K562 (cell line): Measurements from ENCODE around the gene HIPK2. TPM values are rescaled to one million over a fixed set of nuclear protein-coding genes. Genes with fewer than 3 reads are reported as not detected.

Experiments used
- ATAC-seq: fragments of 200-7000 bp; cut with Tn5 transposase; 3 replicates; pipeline ENCODE4 v1.9.1; 2020; ENCODE audit warnings: moderate library complexity
- BruUV-seq: library from RNA; stranded (reverse); fragments of 400-500 nt; replicated peaks from 2 replicates; lab custom pipeline; 2021; lab: Mats Ljungman, UMichigan
- CTCF ChIA-PET: fragments of 300-600 bp; formaldehyde crosslinking; extraction: SDS; loops from one replicate; lab custom pipeline; 2021; ENCODE audit warnings: low intra/inter-chr PET ratio; lab: Yijun Ruan, JAX
- POLR2A ChIA-PET: fragments of 300-600, 350-650 bp; sonication (Branson Sonifier 250); formaldehyde crosslinking; extraction: SDS; loops from one replicate; lab custom pipeline; 2021; ENCODE audit warnings: antibody characterized with exemption, inconsistent platforms; lab: Yijun Ruan, JAX
- DNase-seq, 4 experiments: peaks; one replicate each; pipeline versions ENCODE4 v3.0.0 to v3.0.0-alpha.2; 2011 to 2018; ENCODE audit warnings: low spot score in 3 of 4, mixed read lengths in 3 of 4; ENCODE audit errors: extremely low read depth in 1 of 4
- FAIRE-seq: peaks from 2 replicates; lab custom pipeline; 2011; peaks lifted over from hg19 to GRCh38; lab: Jason Lieb, UNC
- H2AFZ ChIP-seq: 2 replicates; pipeline ENCODE4 v1.6.0; 2011; ENCODE audit warnings: low read depth, low read length, control low read depth, inconsistent platforms
- H3K27ac ChIP-seq: fragments of 200-600 bp; 3 replicates; pipeline ENCODE4 v1.8.0; 2011; ENCODE audit warnings: low read depth, mild to moderate bottlenecking, control low read depth, inconsistent platforms, low read length, moderate library complexity, mixed read lengths; ENCODE audit errors: extremely low read depth
- H3K27me3 ChIP-seq, 2 experiments: fragments of 300-600 bp in 1 of 2; 2 replicates in 1 of 2; 3 replicates in 1 of 2; pipeline versions ENCODE4 v1.6.0 to v1.8.0; 2011; ENCODE audit warnings: inconsistent platforms in 2 of 2, low read length in 2 of 2, mild to moderate bottlenecking in 1 of 2, mixed read lengths in 1 of 2, moderate library complexity in 1 of 2; ENCODE audit not compliant: control insufficient read depth in 2 of 2, insufficient read depth in 2 of 2
- H3K36me3 ChIP-seq: fragments of 300-600 bp; 3 replicates; pipeline ENCODE4 v1.8.0; 2011; ENCODE audit warnings: mild to moderate bottlenecking, low read length, inconsistent platforms; ENCODE audit not compliant: control insufficient read depth, insufficient read depth
- H3K4me1 ChIP-seq, 2 experiments: fragments of 200-600 bp in 1 of 2; replicated peaks in 1 of 2; 2 replicates in 1 of 2; 3 replicates in 1 of 2; pipeline versions ENCODE4 v1.5.1 to v1.8.0; 2011; ENCODE audit warnings: inconsistent platforms in 2 of 2, low read length in 2 of 2, mild to moderate bottlenecking in 1 of 2, mixed read lengths in 1 of 2, moderate library complexity in 1 of 2; ENCODE audit not compliant: control insufficient read depth in 2 of 2, insufficient read depth in 2 of 2
- H3K4me2 ChIP-seq: 2 replicates; pipeline ENCODE4 v1.6.1; 2011; ENCODE audit warnings: low read length, control low read depth, inconsistent platforms, mixed read lengths; ENCODE audit not compliant: insufficient read depth
- H3K4me3 ChIP-seq: fragments of 200-600 bp; sonication (generic), shearing (Covaris generic); 2 replicates; pipeline ENCODE4 v1.5.1; 2016; ENCODE audit warnings: control low read depth, inconsistent platforms
- H3K79me2 ChIP-seq: fragments of 200-600 bp; 3 replicates; pipeline ENCODE4 v1.8.0; 2011; ENCODE audit warnings: low read length, inconsistent platforms; ENCODE audit not compliant: control insufficient read depth, insufficient read depth
- H3K9ac ChIP-seq, 2 experiments: 2 replicates each; pipeline versions ENCODE4 v1.6.0 to v1.6.1; 2011; ENCODE audit warnings: low read depth in 2 of 2, low read length in 2 of 2, control low read depth in 1 of 2, inconsistent platforms in 1 of 2, mild to moderate bottlenecking in 1 of 2, mixed read lengths in 1 of 2; ENCODE audit not compliant: insufficient read depth in 1 of 2
- H3K9me1 ChIP-seq: one replicate; pipeline ENCODE4 v1.6.0; 2011; ENCODE audit warnings: inconsistent platforms, mild to moderate bottlenecking, low read length, moderate library complexity; ENCODE audit not compliant: control insufficient read depth, insufficient read depth
- H3K9me3 ChIP-seq: replicated peaks from 2 replicates; pipeline ENCODE4 v1.5.1; 2011; ENCODE audit warnings: low read depth, low read length, inconsistent platforms; ENCODE audit not compliant: control insufficient read depth, insufficient read depth
- H4K20me1 ChIP-seq: replicated peaks from 2 replicates; pipeline ENCODE4 v1.6.1; 2011; ENCODE audit warnings: low read length, inconsistent platforms, mixed read lengths; ENCODE audit not compliant: control insufficient read depth, insufficient read depth
- BCL6 ChIP-seq: fragments of 250-450 bp; sonication (Bioruptor Pico); IDR thresholded peaks from 2 replicates; pipeline ENCODE4 v1.4.0; 2020
- CBX2 ChIP-seq: fragments of 200-600 bp; sonication (generic); IDR thresholded peaks from one replicate; pipeline ENCODE4 v1.6.1; 2012; ENCODE audit warnings: mild to moderate bottlenecking, low read length, inconsistent platforms; ENCODE audit not compliant: insufficient read depth, poor library complexity, severe bottlenecking
- CREBBP ChIP-seq: IDR thresholded peaks from one replicate; pipeline ENCODE4 v1.6.1; 2012; ENCODE audit warnings: low read depth, mild to moderate bottlenecking, control low read depth, inconsistent platforms, low read length
- DACH1 ChIP-seq: fragments of 450-650 bp; IDR thresholded peaks from 2 replicates; pipeline ENCODE4 v1.6.1; 2018; ENCODE audit not compliant: partially characterized antibody
- DMBX1 ChIP-seq: fragments of 250-450 bp; sonication (Bioruptor Pico); IDR thresholded peaks from 2 replicates; pipeline ENCODE4 v1.8.0; 2022; ENCODE audit warnings: inconsistent platforms, mild to moderate bottlenecking, moderate library complexity, borderline replicate concordance
- MCM7 ChIP-seq, 2 experiments: fragments of 450-650 bp; IDR thresholded peaks; 2 replicates each; pipeline ENCODE4 v1.6.1; 2016 to 2018
- MTA3 ChIP-seq: fragments of 450-650 bp; formaldehyde crosslinking; IDR thresholded peaks from 2 replicates; pipeline ENCODE4 v1.6.1; 2017; ENCODE audit warnings: mild to moderate bottlenecking, borderline replicate concordance
- PHTF2 ChIP-seq: fragments of 250-450 bp; sonication (Bioruptor Pico); IDR thresholded peaks from 2 replicates; pipeline ENCODE4 v1.5.0; 2021; ENCODE audit warnings: mild to moderate bottlenecking
- RCOR1 ChIP-seq, 2 experiments: IDR thresholded peaks; 2 replicates each; pipeline ENCODE4 v1.6.1; 2012; ENCODE audit warnings: low read depth in 2 of 2, low read length in 2 of 2, borderline replicate concordance in 1 of 2, improper control_type of control experiment in 1 of 2
- SMARCA4 ChIP-seq: fragments of 450-650 bp; IDR thresholded peaks from 2 replicates; pipeline ENCODE4 v1.6.1; 2016
- TCF7 ChIP-seq: sonication (generic); IDR thresholded peaks from 2 replicates; pipeline ENCODE4 v1.6.1; 2016; ENCODE audit warnings: antibody characterized with exemption, borderline replicate concordance
- THRAP3 ChIP-seq: fragments of 450-650 bp; IDR thresholded peaks from 2 replicates; pipeline ENCODE4 v1.6.1; 2016; ENCODE audit warnings: mild to moderate bottlenecking, inconsistent platforms, borderline replicate concordance
- UBTF ChIP-seq, 2 experiments: IDR thresholded peaks; 2 replicates each; pipeline ENCODE4 v1.6.1; 2012; ENCODE audit warnings: improper control_type of control experiment in 2 of 2, low read depth in 2 of 2, low read length in 2 of 2, borderline replicate concordance in 1 of 2
- XRCC3 ChIP-seq: fragments of 450-650 bp; IDR thresholded peaks from 2 replicates; pipeline ENCODE4 v1.6.1; 2017; ENCODE audit warnings: mild to moderate bottlenecking, moderate library complexity
- YY1 ChIP-seq, 3 experiments: IDR thresholded peaks; 2 replicates each; pipeline ENCODE4 v1.6.1; 2011; ENCODE audit warnings: low read length in 2 of 3, mild to moderate bottlenecking in 2 of 3, moderate library complexity in 2 of 3, borderline replicate concordance in 1 of 3, control low read depth in 1 of 3, low read depth in 1 of 3; ENCODE audit not compliant: insufficient read depth in 3 of 3, insufficient replicate concordance in 2 of 3, control insufficient read depth in 1 of 3, insufficient read length in 1 of 3; ENCODE audit errors: extremely low read depth in 1 of 3
- ZBTB2 ChIP-seq: fragments of 450-650 bp; IDR thresholded peaks from 2 replicates; pipeline ENCODE4 v1.6.1; 2016; ENCODE audit warnings: antibody characterized with exemption
- ZFP1 ChIP-seq: fragments of 450-650 bp; formaldehyde crosslinking; IDR thresholded peaks from 2 replicates; pipeline ENCODE4 v1.4.0; 2020; ENCODE audit warnings: mild to moderate bottlenecking, mixed read lengths
- ZNF511 ChIP-seq: sonication (generic); formaldehyde crosslinking; IDR thresholded peaks from 2 replicates; pipeline ENCODE4 v1.8.0; 2022; ENCODE audit warnings: mild to moderate bottlenecking, missing genetic modification reagents
- ZNF717 ChIP-seq: fragments of 250-450 bp; sonication (Bioruptor Pico); IDR thresholded peaks from 2 replicates; pipeline ENCODE4 v1.5.0; 2021
- ZSCAN32 ChIP-seq: fragments of 450-650 bp; formaldehyde crosslinking; IDR thresholded peaks from 2 replicates; pipeline ENCODE4 v1.4.0; 2020; ENCODE audit warnings: mild to moderate bottlenecking, moderate library complexity
- in situ Hi-C: fragments of 300-500 bp; cut with MboI; formaldehyde crosslinking; loops from 4 replicates; pipeline ENCODE4 v1.15.0; 2018; ENCODE audit warnings: inconsistent platforms, mixed read lengths
- intact Hi-C: fragments of 100-400 bp; cut with micrococcal nuclease; formaldehyde crosslinking; loops from 2 replicates; pipeline ENCODE4 v1.14.2; 2022
- polyA plus RNA-seq, 8 experiments: library from polyadenylated mRNA; depleted of rRNA in 4 of 8; stranded (reverse) in 5 of 8; unstranded in 3 of 8; fragments of >200 nt; fragmentation: Nextera tagmentation in 2 of 8; fragmentation: Illumina TruSeq in 1 of 8; extraction: Ambion mirVana in 2 of 8; extraction: Trizol in 1 of 8; gene quantifications; 2 replicates each; pipeline versions ENCODE4 v1.2.1 to v1.2.3, GENCODE V29; 2011 to 2014; ENCODE audit warnings: inconsistent platforms in 1 of 8, missing spikeins in 1 of 8
- total RNA-seq, 7 experiments: library from RNA; depleted of rRNA in 6 of 7; stranded (reverse); fragments of >200 nt in 6 of 7; fragmentation: Illumina TruSeq in 2 of 7; extraction: Trizol in 2 of 7; gene quantifications; 2 replicates each; pipeline versions ENCODE4 v1.2.1 to v1.2.3, GENCODE V29; 2011 to 2021; ENCODE audit warnings: low replicate concordance in 1 of 7

Gene HIPK2
- total and polyA plus RNA-seq, 9 of the 15 experiments (the other 6 are each of a cell fraction or from before 2014, with no cell fraction given), result 0.69 to 19.8 (median 5.1) TPM

- H3K27ac ChIP-seq, result no peak overlapping the region
- no peak overlapping the region for H3K4me3 ChIP-seq
- no peak overlapping the region for H3K9ac ChIP-seq
- H3K9me3 ChIP-seq, result no peaks in the 10 kb centered on the region
- in situ Hi-C loops (no loop called here), intact Hi-C loops (no loop called here)
- no peak for FAIRE-seq
- no peaks in the 10 kb centered on the region for H3K4me1 ChIP-seq
- no peak for ATAC-seq
- no peak for DNase-seq
- no peaks in the 10 kb centered on the region for H4K20me1 ChIP-seq
- BruUV-seq, result no TSS peak
- peaks cover 9 to 11% of the 10 kb centered on the region in 2 experiments for H3K27me3 ChIP-seq
- POLR2A ChIA-PET, result interaction anchor here (0.9 to 1.2 kb wide), 2 partner anchors 103 to 107 kb away, joined by 4 read pairs; no protein-coding TSS in a partner anchor
- H3K36me3 ChIP-seq, result no peaks in the 10 kb centered on the region
- no peaks in the 10 kb centered on the region for H3K79me2 ChIP-seq
- H3K9me1 ChIP-seq, result no peaks in the 10 kb centered on the region
- CTCF ChIA-PET, result no interaction called here
- H2AFZ ChIP-seq, result no peak overlapping the region
- no peak overlapping the region for H3K4me2 ChIP-seq
- TF ChIP-seq YY1 (IDR thresholded peaks at IDR 0.05; ENCODE audit: borderline replicate concordance in 1 of 3, control insufficient read depth in 1 of 3, extremely low read depth in 1 of 3, insufficient read depth in 3 of 3, insufficient read length in 1 of 3, insufficient replicate concordance in 2 of 3, low read depth in 1 of 3, low read length in 2 of 3) (no peak), RCOR1 (IDR thresholded peaks at IDR 0.05; ENCODE audit: borderline replicate concordance in 1 of 2, low read depth in 2 of 2, low read length in 2 of 2) (no peak), ZNF717 (CRISPR knock-in tag) (no peak), CBX2 (no peak), CREBBP (peak; percentile 14), ZBTB2 (peak; percentile 83), THRAP3 (no peak), ZFP1 (CRISPR knock-in tag) (no peak), XRCC3 (no peak), DACH1 (peak; percentile 99), PHTF2 (no peak), SMARCA4 (no peak), BCL6 (CRISPR knock-in tag) (no peak), ZSCAN32 (no peak), TCF7 (no peak), MTA3 (no peak), ZNF511 (CRISPR knock-in tag) (no peak), MCM7 (IDR thresholded peaks at IDR 0.05) (0 out of 4 replicates have a peak, but pooled peaks of 1 of the 2 experiments have one; percentile 9), UBTF (IDR thresholded peaks at IDR 0.05; ENCODE audit: borderline replicate concordance in 1 of 2, low read depth in 2 of 2, low read length in 2 of 2) (no peak), DMBX1 (CRISPR knock-in tag) (no peak)
Measured at GRCh38 chr7:139808846-139809442, 31.1 kb upstream of the HIPK2 start.
